ENCODE results near the gene IRF2. TPM values are rescaled to one million over a fixed set of nuclear protein-coding genes. Genes with fewer than 3 reads are reported as not detected.

IRF2 gene
- total RNA-seq, 2 donors from 2014 or later, result 17.3 to 24.6 TPM

GRCh38 chr4:184434021-184434420 is 40.3 kb downstream of the IRF2 start:
- H3K27ac ChIP-seq (ENCODE audit: low read depth, low read length), result no peak overlapping the region
- no peaks in the 10 kb centered on the region for H3K4me1 ChIP-seq (ENCODE audit: control insufficient read depth, insufficient read depth, low read length)
- H3K4me3 ChIP-seq (ENCODE audit: low read length), result no peak overlapping the region
- no peak for TF ChIP-seq CTCF (conservative IDR thresholded peaks at IDR 0.05)
- peaks cover 3% of the 10 kb centered on the region for H3K36me3 Mint-ChIP-seq (ENCODE audit: low read depth)
- no peaks in the 10 kb centered on the region for H3K36me3 ChIP-seq (ENCODE audit: control insufficient read depth, insufficient read depth, low read length)
- H3K9me3 Mint-ChIP-seq, result no peaks in the 10 kb centered on the region
- peaks cover 29% of the 10 kb centered on the region for H3K4me1 Mint-ChIP-seq
- H3K27ac Mint-ChIP-seq, result no peak overlapping the region
- no peak overlapping the region for H3K4me3 Mint-ChIP-seq
- no peak overlapping the region for H3K9ac ChIP-seq (ENCODE audit: extremely low read depth, low read length, poor library complexity, severe bottlenecking)
- no peaks in the 10 kb centered on the region for H3K27me3 Mint-ChIP-seq (ENCODE audit: insufficient read depth)
- 94 to 98% methylated on average over 13 of the region's 13 CpGs for WGBS, 2 experiments (ENCODE audit: insufficient coverage in 1 of 2, insufficient read length in 1 of 2)
- no peak for DNase-seq
- H3K27me3 ChIP-seq (ENCODE audit: control insufficient read depth, insufficient read depth, low read length, poor library complexity, severe bottlenecking), result no peaks in the 10 kb centered on the region
- no peaks in the 10 kb centered on the region for H3K9me3 ChIP-seq (ENCODE audit: control insufficient read depth, low read length)

GRCh38 chr4:184433258-184433892 is 41.0 kb downstream of the IRF2 start:
- Histone ChIP-seq H3K9me3 (ENCODE audit: control insufficient read depth, low read length) (no peaks in the 10 kb centered on the region), H3K27ac (ENCODE audit: low read depth, low read length) (no peak overlapping the region), H3K27me3 (ENCODE audit: control insufficient read depth, insufficient read depth, low read length, poor library complexity, severe bottlenecking) (no peaks in the 10 kb centered on the region), H3K9ac (ENCODE audit: extremely low read depth, low read length, poor library complexity, severe bottlenecking) (no peak overlapping the region), H3K36me3 (ENCODE audit: control insufficient read depth, insufficient read depth, low read length) (no peaks in the 10 kb centered on the region), H3K4me1 (ENCODE audit: control insufficient read depth, insufficient read depth, low read length) (no peaks in the 10 kb centered on the region), H3K4me3 (ENCODE audit: low read length) (no peak overlapping the region)
- Mint-ChIP-seq H3K27ac (no peak overlapping the region), H3K4me1 (peaks cover 23% of the 10 kb centered on the region), H3K27me3 (ENCODE audit: insufficient read depth) (no peaks in the 10 kb centered on the region), H3K36me3 (ENCODE audit: low read depth) (peaks cover 9% of the 10 kb centered on the region), H3K4me3 (no peak overlapping the region), H3K9me3 (no peaks in the 10 kb centered on the region)
- no peak for TF ChIP-seq CTCF (conservative IDR thresholded peaks at IDR 0.05)
- 91 to 94% methylated on average over 17 of the region's 17 CpGs for WGBS, 2 experiments (ENCODE audit: insufficient coverage in 1 of 2, insufficient read length in 1 of 2)
- no peak for DNase-seq

- 90 to 92% methylated on average over 14 to 16 of the region's 16 CpGs for WGBS, 2 experiments (ENCODE audit: insufficient coverage in 1 of 2, insufficient read length in 1 of 2)
- Mint-ChIP-seq H3K4me1 (peaks cover 19% of the 10 kb centered on the region), H3K9me3 (no peaks in the 10 kb centered on the region), H3K36me3 (ENCODE audit: low read depth) (peaks cover 13% of the 10 kb centered on the region), H3K4me3 (no peak overlapping the region), H3K27me3 (ENCODE audit: insufficient read depth) (no peaks in the 10 kb centered on the region), H3K27ac (no peak overlapping the region)
- Histone ChIP-seq H3K27ac (ENCODE audit: low read depth, low read length) (no peak overlapping the region), H3K4me3 (ENCODE audit: low read length) (no peak overlapping the region), H3K27me3 (ENCODE audit: control insufficient read depth, insufficient read depth, low read length, poor library complexity, severe bottlenecking) (no peaks in the 10 kb centered on the region), H3K9me3 (ENCODE audit: control insufficient read depth, low read length) (no peaks in the 10 kb centered on the region), H3K4me1 (ENCODE audit: control insufficient read depth, insufficient read depth, low read length) (no peaks in the 10 kb centered on the region), H3K36me3 (ENCODE audit: control insufficient read depth, insufficient read depth, low read length) (no peaks in the 10 kb centered on the region), H3K9ac (ENCODE audit: extremely low read depth, low read length, poor library complexity, severe bottlenecking) (no peak overlapping the region)
- TF ChIP-seq CTCF (conservative IDR thresholded peaks at IDR 0.05), result no peak
- no peak for DNase-seq
Measured at GRCh38 chr4:184432127-184432922, 42.0 kb downstream of the IRF2 start.

Measured in endodermal cell (in vitro differentiated cells).